HG03196 (cell line): ENCODE results near the gene TNFRSF13B.
"Not testable (repeated sequence)": the region's sequence is repeated elsewhere in the genome, so short reads cannot be mapped to it uniquely, and the experiment has no call there.

ENCODE experiments used
- ATAC-seq: cut with Tn5 transposase; IDR thresholded peaks from one replicate; pipeline ENCODE4 v1.9.1; 2021; ENCODE audit not compliant: unreplicated experiment

TNFRSF13B gene

GRCh38 chr17:16913463-16913862 lies 58.5 kb downstream of the TNFRSF13B start:
- ATAC-seq = no peak

GRCh38 chr17:16912021-16912962 lies 59.6 kb downstream of the TNFRSF13B start:
- no peak for ATAC-seq

GRCh38 chr17:16911141-16911937 lies 60.6 kb downstream of the TNFRSF13B start:
- ATAC-seq = no peak

DNA sequence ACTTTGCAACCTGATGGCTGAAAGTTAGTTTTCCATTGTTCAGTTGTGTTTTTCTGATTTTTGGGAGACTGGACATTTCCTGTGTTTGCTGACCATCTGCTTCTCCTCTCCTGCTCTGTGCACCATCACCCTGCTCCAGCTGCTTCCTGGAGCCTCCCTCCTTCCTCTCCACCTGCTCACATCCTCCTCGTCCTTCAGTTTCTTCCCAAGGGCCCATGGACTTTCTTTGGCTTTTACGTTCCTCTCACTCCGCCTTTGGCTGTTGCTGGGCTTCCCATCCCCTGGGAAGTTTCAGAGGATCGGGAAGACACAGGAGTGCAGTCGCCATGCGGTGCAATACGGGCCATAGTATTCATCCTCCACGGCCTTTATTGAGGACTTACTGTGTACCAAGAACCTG lies 61.6 kb downstream of the TNFRSF13B start:
- no peak for ATAC-seq

DNA sequence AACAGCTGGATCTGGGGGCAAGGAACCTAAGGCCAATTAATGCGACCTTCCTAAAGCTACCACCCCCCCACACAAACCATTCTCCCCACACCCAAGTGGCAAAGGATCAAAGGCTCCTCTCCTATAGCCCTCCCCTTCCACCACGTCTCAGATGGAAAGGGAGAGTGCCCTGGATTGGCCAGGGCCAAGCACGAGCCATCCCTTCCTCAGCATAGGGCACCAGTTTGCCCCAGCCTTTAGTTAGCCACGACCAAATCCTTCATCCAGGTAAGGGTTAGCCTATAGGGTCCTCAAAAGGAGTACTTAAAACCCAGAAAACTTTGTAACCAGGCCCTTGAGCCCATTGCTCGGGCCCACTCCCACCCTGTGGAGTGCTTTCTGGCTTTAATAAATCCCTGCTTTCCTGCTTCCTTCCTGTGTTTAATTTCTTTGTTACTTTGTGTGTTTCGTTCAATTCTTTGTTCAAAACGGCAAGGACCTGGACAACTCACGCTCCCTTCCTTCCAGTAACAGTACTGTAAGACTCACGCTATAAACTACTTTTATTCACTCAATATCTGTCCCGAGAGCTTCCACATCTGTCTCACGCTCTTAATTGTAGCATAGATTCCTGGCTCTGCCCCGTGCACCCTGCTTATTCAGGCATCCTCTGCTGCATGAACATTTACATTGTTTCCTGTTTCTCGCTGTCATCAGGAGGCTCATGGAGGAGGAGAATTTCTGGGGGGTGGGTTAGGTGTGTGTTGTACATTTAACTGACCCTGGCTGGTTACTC lies 62.3 kb downstream of the TNFRSF13B start:
- ATAC-seq = no peak

DNA sequence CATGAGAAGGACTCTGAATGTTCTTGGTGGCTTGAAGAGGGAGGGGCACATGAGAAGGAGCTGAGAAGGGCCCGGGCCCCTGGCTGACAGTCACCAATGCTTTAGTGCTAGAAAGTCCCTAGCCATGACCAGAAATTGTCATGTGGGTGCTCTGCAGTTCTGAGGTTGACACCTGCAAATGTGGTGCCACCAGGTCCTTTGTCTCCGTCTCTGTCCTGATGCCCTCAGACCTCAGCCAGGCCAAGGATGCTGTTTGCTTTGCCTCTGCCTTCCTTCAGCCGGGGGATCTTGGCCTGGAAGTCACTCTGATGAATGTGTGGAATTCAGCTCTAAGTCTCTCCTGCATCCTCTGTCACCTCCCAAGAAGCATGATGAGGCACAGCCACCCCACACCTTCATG lies 63.6 kb downstream of the TNFRSF13B start:
- no peak for ATAC-seq

GRCh38 chr17:16906680-16907079 lies 65.2 kb downstream of the TNFRSF13B start:
- ATAC-seq = no peak

GRCh38 chr17:16905593-16906191 lies 66.2 kb downstream of the TNFRSF13B start:
- ATAC-seq = no peak

DNA sequence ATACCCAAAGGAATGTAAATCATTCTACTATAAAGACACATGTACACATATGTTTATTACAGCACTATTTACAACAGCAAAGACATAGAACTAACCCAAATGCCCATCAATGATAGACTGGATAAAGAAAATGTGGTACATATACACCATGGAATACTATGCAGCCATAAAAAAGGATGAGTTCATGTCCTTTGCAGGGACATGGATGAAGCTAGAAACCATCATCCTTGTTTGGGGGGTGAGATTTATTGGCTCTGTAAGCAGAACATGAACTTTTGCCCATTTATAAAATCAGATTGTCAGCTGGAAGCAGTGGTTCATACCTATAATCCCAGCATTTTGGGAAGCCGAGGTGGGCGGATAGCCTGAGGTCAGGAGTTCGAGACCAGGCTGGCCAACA lies 68.8 kb downstream of the TNFRSF13B start:
- ATAC-seq = not testable (repeated sequence)

- no peak for ATAC-seq
Measured at GRCh38 chr17:16900288-16900882, 71.5 kb downstream of the TNFRSF13B start.

GRCh38 chr17:16897211-16897896 lies 74.6 kb downstream of the TNFRSF13B start:
- not testable (repeated sequence) for ATAC-seq

DNA sequence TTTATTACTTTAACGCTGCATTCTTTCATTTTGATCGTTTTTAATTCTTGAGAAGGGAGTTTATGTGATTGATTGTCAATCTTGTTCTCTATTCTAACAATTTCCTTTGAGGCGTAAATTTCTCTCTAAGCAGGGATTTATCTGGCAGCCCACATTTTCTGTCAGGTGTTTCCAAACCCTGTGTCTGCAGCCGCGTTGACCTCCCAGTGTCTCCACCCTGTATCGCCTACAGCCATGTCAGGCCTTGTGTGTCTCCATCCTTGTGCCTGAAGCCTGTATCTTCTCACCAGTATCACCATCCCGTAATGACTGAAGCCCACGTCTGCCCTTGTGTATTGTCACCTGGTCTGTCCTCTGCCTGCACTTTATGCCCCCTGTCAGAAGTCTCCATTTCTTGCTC lies 75.7 kb downstream of the TNFRSF13B start:
- ATAC-seq = not testable (repeated sequence)

DNA sequence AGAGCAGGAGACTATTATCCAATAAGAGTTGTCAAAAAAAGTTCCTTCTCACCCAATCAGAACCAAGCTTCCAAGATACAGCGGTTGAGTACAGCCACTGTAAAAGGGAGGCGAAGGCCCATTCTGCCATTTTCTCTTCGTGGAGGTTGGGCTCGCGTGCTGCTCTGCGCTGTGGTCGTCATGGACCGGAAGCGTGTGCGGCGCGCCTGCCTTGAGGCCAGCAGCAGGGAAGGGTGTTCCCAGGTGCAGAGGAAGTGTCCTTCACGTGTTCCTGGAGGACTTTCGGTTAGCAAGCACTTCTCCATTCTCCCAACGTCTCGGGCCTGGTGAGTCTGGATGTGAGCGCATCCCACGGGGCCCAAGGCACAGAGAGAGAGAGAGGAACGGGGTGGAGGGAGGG lies 78.4 kb downstream of the TNFRSF13B start:
- ATAC-seq = not testable (repeated sequence)

DNA sequence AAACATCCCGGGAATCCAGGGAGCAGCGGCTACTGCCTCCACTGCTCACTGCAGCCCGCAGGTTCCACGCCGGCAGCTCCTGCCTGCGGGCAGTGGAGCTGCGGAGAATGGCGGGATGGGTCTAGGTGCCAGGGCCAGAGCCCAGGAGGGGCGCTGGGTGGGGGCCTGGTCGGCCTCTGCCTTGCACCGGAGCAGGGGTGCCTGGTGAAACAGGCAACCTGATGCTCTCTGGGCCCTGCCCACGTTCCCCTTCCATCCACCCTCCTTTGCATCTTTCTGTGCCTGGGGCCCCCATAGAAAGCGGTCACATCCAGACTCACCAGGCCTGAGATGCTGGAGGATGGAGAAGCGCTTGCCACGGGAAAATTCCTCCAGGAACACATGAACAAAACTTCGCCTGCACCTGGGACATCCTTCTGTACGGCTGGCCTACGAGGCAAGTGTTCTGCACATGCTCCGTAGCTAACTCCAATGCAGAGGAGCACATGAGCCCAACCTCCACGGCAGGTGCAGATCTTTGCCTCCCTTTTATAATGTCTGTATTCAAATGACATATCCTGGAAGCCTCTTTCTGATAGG lies 79.0 kb downstream of the TNFRSF13B start:
- ATAC-seq = not testable (repeated sequence)

DNA sequence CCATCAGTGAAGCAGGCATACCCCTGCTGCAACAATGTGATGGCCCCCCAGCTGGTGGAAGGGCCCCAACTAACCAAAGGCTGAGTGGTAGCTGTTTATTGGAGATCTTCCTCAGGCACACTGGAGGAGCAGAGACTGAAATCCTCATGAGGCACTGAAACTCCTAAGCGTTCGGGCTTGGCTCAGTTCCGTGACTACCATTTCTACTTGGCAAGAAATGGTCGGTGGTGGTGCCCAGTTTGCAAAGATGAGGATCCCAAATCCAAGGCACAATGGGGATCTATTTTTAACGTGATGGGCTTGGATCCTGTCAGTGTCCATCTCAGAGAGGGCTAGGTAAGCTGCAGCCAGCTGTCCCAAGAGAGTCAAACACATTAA lies 82.8 kb downstream of the TNFRSF13B start:
- ATAC-seq = no peak
